ENCODE results near the gene PHF2. TPM values are rescaled to one million over a fixed set of nuclear protein-coding genes. Genes with fewer than 3 reads are reported as not detected.

PHF2 gene
- polyA plus RNA-seq, 2 donors = 11.7 to 17.9 TPM

DNA sequence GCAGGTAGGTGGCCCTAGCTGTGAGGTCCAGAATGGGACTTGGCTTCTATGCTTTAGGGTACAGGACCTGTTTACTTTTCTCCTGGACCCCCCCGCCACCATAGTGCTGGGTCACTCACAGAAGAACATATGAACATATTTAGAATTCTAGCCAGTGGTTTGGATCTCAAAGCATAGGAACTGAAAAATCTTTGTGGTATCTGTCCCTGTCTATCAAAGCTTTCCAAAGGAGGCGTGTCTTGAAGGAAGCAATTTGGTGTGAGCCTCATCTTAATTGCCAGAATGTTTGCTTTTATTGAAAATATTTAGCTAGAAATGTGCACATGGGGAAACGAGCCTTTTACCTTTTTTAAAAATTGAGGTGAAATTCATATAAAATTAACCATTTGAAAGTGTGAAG is 6.2 kb downstream of the PHF2 start:
- Histone ChIP-seq H3K36me3 (ENCODE audit: control insufficient read depth in 2 of 2, insufficient read depth in 2 of 2, low read length in 1 of 2) (peaks cover 0 to under 1% of the 10 kb centered on the region in 2 donors), H3K4me3 (ENCODE audit: low read depth in 1 of 2, low read length in 2 of 2) (no peak overlapping the region), H3K4me1 (ENCODE audit: control insufficient read depth in 2 of 2, insufficient read depth in 2 of 2, low read length in 1 of 2) (peaks cover 24 to 27% of the 10 kb centered on the region in 2 donors), H3K27me3 (ENCODE audit: control insufficient read depth in 1 of 2, insufficient read depth in 2 of 2, low read length in 2 of 2) (no peaks in the 10 kb centered on the region), H3K27ac (ENCODE audit: low read depth in 2 of 2, low read length in 1 of 2) (no peak overlapping the region), H3K9me3 (ENCODE audit: control insufficient read depth in 2 of 2, insufficient read depth in 1 of 2, low read depth in 1 of 2, low read length in 1 of 2) (no peaks in the 10 kb centered on the region)
- WGBS, 2 donors = 63 to 75% methylated on average over 3 of the region's 3 CpGs

DNA sequence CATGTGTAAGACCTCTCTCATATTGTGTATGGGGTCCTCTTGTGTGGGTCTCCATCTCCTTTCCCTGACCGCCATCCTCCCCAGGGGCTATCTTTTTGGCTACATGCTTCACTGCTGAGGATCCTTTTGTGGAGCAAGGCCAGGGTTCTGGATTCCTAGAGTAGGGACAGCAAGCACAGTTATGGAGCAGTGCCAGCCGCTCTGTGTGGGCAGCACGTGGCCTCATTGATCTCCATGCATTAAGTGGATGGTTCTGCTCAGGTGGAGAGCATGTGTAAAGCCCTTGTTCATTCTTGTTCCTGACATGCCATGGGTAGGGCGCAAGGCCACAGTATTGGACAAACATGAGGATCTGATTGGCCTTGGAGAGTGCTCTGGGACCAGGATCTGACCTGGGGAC is 8.9 kb downstream of the PHF2 start:
- 92 to 94% methylated on average over 4 of the region's 4 CpGs for WGBS, 2 donors
- peaks cover 0 to 3% of the 10 kb centered on the region in 2 donors for H3K36me3 ChIP-seq (ENCODE audit: control insufficient read depth in 2 of 2, insufficient read depth in 2 of 2, low read length in 1 of 2)
- H3K4me1 ChIP-seq (ENCODE audit: control insufficient read depth in 2 of 2, insufficient read depth in 2 of 2, low read length in 1 of 2) = peaks cover 17 to 20% of the 10 kb centered on the region in 2 donors
- H3K27me3 ChIP-seq (ENCODE audit: control insufficient read depth in 1 of 2, insufficient read depth in 2 of 2, low read length in 2 of 2) = no peaks in the 10 kb centered on the region
- H3K4me3 ChIP-seq (ENCODE audit: low read depth in 1 of 2, low read length in 2 of 2) = no peak overlapping the region
- no peaks in the 10 kb centered on the region for H3K9me3 ChIP-seq (ENCODE audit: control insufficient read depth in 2 of 2, insufficient read depth in 1 of 2, low read depth in 1 of 2, low read length in 1 of 2)
- H3K27ac ChIP-seq (ENCODE audit: low read depth in 2 of 2, low read length in 1 of 2) = no peak overlapping the region

DNA sequence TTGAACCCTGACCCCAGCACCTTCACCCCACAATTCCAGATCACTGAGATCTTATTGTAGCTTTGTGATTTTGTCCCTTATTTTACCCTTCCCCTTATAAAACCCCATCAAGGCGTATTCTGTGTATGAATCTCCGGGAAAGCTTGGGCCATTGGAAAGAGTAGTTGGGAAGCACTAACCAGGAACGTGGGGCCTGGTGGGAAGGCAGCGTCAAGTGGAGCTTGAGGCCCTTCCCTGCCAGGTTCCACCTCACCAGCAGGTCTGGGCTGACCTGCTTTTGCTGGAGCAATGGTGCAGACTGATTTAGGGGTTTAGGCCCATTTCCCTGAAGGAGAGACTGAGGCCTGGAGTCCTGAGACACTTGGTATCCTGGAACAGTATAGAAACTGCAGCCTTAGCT is 9.3 kb downstream of the PHF2 start:
- peaks cover 16 to 19% of the 10 kb centered on the region in 2 donors for H3K4me1 ChIP-seq (ENCODE audit: control insufficient read depth in 2 of 2, insufficient read depth in 2 of 2, low read length in 1 of 2)
- H3K27me3 ChIP-seq (ENCODE audit: control insufficient read depth in 1 of 2, insufficient read depth in 2 of 2, low read length in 2 of 2) = no peaks in the 10 kb centered on the region
- H3K4me3 ChIP-seq (ENCODE audit: low read depth in 1 of 2, low read length in 2 of 2) = no peak overlapping the region
- WGBS, 2 donors = 98% methylated on average over 4 of the region's 4 CpGs
- H3K27ac ChIP-seq (ENCODE audit: low read depth in 2 of 2, low read length in 1 of 2) = no peak overlapping the region
- no peaks in the 10 kb centered on the region for H3K9me3 ChIP-seq (ENCODE audit: control insufficient read depth in 2 of 2, insufficient read depth in 1 of 2, low read depth in 1 of 2, low read length in 1 of 2)
- peaks cover 0 to 3% of the 10 kb centered on the region in 2 donors for H3K36me3 ChIP-seq (ENCODE audit: control insufficient read depth in 2 of 2, insufficient read depth in 2 of 2, low read length in 1 of 2)

DNA sequence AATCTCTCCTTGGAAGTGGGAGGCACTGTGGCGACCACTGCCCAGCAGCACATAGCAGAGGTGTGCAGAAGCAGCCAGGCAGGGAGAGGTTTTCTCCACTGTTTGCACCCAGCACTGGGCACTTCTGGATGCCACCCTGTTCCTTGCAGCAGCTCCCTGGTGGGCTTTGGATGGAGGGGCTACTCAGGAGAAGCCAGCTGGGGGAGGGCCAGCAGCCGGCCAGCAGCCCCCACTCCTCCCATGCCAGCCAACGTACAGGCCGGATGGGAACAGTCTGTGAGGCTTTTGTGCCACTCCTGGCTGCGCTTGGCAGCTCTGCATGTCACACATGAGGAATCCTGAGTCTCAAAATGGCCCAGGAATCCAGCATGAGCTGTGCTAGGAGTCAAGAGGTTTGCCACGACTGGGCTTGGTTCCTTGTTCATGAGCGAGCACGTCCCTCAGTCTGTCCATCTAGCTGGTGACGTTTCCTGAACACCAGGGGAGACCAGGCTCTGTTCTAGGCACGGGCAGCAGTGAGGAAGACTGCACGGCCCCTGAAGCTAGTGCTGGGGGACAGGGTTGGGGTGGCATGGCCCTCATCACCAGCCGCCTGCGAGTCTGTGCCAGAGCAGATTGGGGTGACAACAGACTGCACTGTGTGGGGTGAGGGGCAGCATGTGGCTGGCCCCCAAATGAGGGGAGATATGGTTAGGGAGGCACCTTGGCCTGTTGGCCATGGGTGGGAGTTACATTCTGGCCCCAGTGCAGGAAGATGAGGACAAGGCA is 10.1 kb downstream of the PHF2 start:
- no peaks in the 10 kb centered on the region for H3K27me3 ChIP-seq (ENCODE audit: control insufficient read depth in 1 of 2, insufficient read depth in 2 of 2, low read length in 2 of 2)
- peaks cover 14% of the 10 kb centered on the region in 2 donors for H3K4me1 ChIP-seq (ENCODE audit: control insufficient read depth in 2 of 2, insufficient read depth in 2 of 2, low read length in 1 of 2)
- peaks cover 0 to 3% of the 10 kb centered on the region in 2 donors for H3K36me3 ChIP-seq (ENCODE audit: control insufficient read depth in 2 of 2, insufficient read depth in 2 of 2, low read length in 1 of 2)
- H3K27ac ChIP-seq (ENCODE audit: low read depth in 2 of 2, low read length in 1 of 2) = no peak overlapping the region
- no peak overlapping the region for H3K4me3 ChIP-seq (ENCODE audit: low read depth in 1 of 2, low read length in 2 of 2)
- WGBS, 2 donors = 87 to 89% methylated on average over 13 of the region's 13 CpGs
- H3K9me3 ChIP-seq (ENCODE audit: control insufficient read depth in 2 of 2, insufficient read depth in 1 of 2, low read depth in 1 of 2, low read length in 1 of 2) = no peaks in the 10 kb centered on the region

DNA sequence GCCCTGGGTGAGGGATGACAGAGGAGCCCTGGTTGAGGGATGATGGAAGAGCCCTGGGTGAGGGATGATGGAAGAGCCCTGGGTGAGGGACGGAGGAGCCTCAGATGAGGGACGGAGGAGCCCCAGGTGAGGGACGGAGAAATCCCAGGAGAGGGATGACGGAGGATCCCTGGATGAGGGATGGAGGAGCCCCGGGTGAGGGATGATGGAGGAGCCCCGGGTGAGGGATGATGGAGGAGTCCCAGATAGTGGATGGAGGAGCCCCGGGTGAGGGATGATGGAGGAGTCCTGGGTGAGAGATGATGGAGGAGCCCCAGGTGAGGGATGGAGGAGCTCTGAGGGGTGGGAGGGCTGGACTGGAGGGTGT is 10.9 kb downstream of the PHF2 start:
- Histone ChIP-seq H3K27me3 (ENCODE audit: control insufficient read depth in 1 of 2, insufficient read depth in 2 of 2, low read length in 2 of 2) (no peaks in the 10 kb centered on the region), H3K4me1 (ENCODE audit: control insufficient read depth in 2 of 2, insufficient read depth in 2 of 2, low read length in 1 of 2) (peaks cover 11 to 14% of the 10 kb centered on the region in 2 donors), H3K4me3 (ENCODE audit: low read depth in 1 of 2, low read length in 2 of 2) (no peak overlapping the region), H3K9me3 (ENCODE audit: control insufficient read depth in 2 of 2, insufficient read depth in 1 of 2, low read depth in 1 of 2, low read length in 1 of 2) (no peaks in the 10 kb centered on the region), H3K27ac (ENCODE audit: low read depth in 2 of 2, low read length in 1 of 2) (no peak overlapping the region), H3K36me3 (ENCODE audit: control insufficient read depth in 2 of 2, insufficient read depth in 2 of 2, low read length in 1 of 2) (peaks cover 0 to 3% of the 10 kb centered on the region in 2 donors)
- WGBS, 2 donors = 93 to 94% methylated on average over 7 of the region's 7 CpGs

DNA sequence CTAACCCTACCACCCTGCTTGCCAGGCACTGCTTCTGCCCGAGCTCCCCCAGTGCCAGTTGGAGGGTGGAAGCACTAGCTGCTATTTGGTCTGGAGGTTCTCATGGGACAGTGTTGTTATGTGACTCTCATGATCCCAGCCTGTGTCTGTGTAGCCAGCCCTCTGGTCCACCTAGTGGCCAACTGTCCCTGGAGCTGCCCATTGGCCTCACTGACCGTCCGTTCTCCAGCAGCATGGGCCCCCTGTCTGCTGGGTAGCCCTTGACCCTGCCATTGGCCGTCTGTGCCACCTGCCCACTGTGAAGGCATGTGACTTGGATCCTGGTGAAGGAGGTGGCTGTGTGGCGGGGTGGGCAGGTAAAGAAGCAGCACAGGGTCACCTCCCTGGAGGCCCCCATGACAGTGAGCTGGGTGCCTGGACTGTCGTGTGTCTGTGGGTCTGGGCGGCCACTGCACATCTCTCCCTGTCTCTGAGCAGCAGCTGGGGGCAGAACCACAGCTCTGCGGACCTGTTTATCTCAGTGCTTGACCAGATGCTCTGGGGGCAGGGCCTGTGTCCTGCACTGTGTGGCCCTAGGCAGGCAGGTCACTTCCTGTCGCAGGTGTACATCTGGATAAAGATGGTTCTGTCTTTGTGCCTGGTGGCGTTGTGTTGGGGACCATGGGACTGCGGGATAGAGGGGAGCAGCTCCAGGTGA is 11.4 kb downstream of the PHF2 start:
- Histone ChIP-seq H3K4me3 (ENCODE audit: low read depth in 1 of 2, low read length in 2 of 2) (no peak overlapping the region), H3K36me3 (ENCODE audit: control insufficient read depth in 2 of 2, insufficient read depth in 2 of 2, low read length in 1 of 2) (peaks cover 0 to 3% of the 10 kb centered on the region in 2 donors), H3K9me3 (ENCODE audit: control insufficient read depth in 2 of 2, insufficient read depth in 1 of 2, low read depth in 1 of 2, low read length in 1 of 2) (no peaks in the 10 kb centered on the region), H3K4me1 (ENCODE audit: control insufficient read depth in 2 of 2, insufficient read depth in 2 of 2, low read length in 1 of 2) (peaks cover 15 to 16% of the 10 kb centered on the region in 2 donors), H3K27me3 (ENCODE audit: control insufficient read depth in 1 of 2, insufficient read depth in 2 of 2, low read length in 2 of 2) (no peaks in the 10 kb centered on the region), H3K27ac (ENCODE audit: low read depth in 2 of 2, low read length in 1 of 2) (no peak overlapping the region)
- WGBS, 2 donors = 92 to 93% methylated on average over 11 of the region's 11 CpGs

DNA sequence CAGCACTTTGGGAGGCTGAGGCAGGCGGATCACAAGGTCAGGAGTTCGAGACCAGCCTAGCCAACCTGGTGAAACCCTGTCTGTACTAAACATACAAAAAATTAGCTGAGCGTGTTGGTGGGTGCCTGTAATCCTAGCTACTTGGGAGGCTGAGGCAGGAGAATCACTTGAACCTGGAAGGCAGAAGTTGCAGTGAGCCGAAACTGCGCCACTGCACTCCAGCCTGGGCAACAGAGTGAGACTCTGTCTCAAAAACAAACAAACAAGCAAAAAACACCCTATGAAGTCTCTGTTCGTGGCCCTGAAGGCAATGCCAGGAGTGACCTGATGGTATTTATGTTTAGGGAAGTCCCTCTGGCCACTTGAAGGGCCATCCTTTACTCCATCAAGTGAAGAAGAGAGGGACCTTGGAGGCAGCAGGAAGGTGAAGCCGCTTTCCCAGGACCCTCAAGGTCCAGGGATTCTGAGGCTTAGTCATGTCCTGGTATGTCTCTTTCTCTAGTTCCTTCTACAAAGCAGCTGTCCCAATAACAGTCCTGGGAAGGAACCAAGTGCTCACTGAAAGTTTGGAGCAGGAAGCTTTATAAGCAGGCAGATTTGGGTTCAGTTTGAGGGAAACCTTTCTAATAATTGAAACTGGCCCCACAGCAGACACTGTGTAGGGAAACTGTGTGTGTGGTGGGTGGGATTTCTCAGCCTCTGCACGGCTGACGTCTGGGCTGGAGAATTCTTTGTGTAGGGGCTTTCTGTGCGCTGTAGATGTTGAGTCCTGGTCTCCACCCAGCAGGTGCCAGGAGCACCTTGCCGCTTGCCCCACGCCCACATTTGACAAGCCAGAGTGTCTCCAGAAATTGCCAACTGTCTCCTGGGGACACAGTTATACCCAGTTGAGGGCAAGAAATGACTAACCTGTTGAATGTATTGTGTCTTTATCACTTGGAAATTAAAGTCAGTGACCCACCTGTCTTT is 12.5 kb downstream of the PHF2 start:
- peaks cover 16 to 17% of the 10 kb centered on the region in 2 donors for H3K4me1 ChIP-seq (ENCODE audit: control insufficient read depth in 2 of 2, insufficient read depth in 2 of 2, low read length in 1 of 2)
- H3K27ac ChIP-seq (ENCODE audit: low read depth in 2 of 2, low read length in 1 of 2) = no peak overlapping the region
- H3K4me3 ChIP-seq (ENCODE audit: low read depth in 1 of 2, low read length in 2 of 2) = no peak overlapping the region
- peaks cover 0 to 3% of the 10 kb centered on the region in 2 donors for H3K36me3 ChIP-seq (ENCODE audit: control insufficient read depth in 2 of 2, insufficient read depth in 2 of 2, low read length in 1 of 2)
- no peaks in the 10 kb centered on the region for H3K9me3 ChIP-seq (ENCODE audit: control insufficient read depth in 2 of 2, insufficient read depth in 1 of 2, low read depth in 1 of 2, low read length in 1 of 2)
- no peaks in the 10 kb centered on the region for H3K27me3 ChIP-seq (ENCODE audit: control insufficient read depth in 1 of 2, insufficient read depth in 2 of 2, low read length in 2 of 2)
- WGBS, 2 donors = 81 to 88% methylated on average over 12 of the region's 12 CpGs

DNA sequence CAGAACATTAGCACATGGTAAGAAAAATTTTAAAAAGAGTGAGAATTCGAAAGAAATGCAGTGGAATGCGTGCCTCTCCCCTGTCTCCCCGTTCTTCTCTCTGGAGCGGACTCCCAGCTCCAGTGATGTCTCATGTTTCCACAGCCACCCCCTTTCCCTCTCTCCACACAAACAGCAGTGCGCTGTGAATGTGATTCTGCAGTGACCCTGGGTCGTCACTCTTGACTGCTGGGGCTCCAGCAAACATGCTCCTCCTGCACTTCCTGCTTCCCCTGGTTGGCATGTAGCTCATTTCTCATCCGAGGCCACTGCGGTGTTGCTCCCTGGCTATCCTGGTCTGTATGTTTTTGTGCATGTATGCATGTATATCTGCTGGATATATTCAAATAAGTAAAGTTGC is 13.3 kb downstream of the PHF2 start:
- Histone ChIP-seq H3K27ac (ENCODE audit: low read depth in 2 of 2, low read length in 1 of 2) (no peak overlapping the region), H3K27me3 (ENCODE audit: control insufficient read depth in 1 of 2, insufficient read depth in 2 of 2, low read length in 2 of 2) (no peaks in the 10 kb centered on the region), H3K4me3 (ENCODE audit: low read depth in 1 of 2, low read length in 2 of 2) (no peak overlapping the region), H3K9me3 (ENCODE audit: control insufficient read depth in 2 of 2, insufficient read depth in 1 of 2, low read depth in 1 of 2, low read length in 1 of 2) (no peaks in the 10 kb centered on the region), H3K36me3 (ENCODE audit: control insufficient read depth in 2 of 2, insufficient read depth in 2 of 2, low read length in 1 of 2) (peaks cover 0 to 5% of the 10 kb centered on the region in 2 donors), H3K4me1 (ENCODE audit: control insufficient read depth in 2 of 2, insufficient read depth in 2 of 2, low read length in 1 of 2) (peaks cover 22 to 23% of the 10 kb centered on the region in 2 donors)
- WGBS, 2 donors = 52% methylated on average over 8 of the region's 8 CpGs

DNA sequence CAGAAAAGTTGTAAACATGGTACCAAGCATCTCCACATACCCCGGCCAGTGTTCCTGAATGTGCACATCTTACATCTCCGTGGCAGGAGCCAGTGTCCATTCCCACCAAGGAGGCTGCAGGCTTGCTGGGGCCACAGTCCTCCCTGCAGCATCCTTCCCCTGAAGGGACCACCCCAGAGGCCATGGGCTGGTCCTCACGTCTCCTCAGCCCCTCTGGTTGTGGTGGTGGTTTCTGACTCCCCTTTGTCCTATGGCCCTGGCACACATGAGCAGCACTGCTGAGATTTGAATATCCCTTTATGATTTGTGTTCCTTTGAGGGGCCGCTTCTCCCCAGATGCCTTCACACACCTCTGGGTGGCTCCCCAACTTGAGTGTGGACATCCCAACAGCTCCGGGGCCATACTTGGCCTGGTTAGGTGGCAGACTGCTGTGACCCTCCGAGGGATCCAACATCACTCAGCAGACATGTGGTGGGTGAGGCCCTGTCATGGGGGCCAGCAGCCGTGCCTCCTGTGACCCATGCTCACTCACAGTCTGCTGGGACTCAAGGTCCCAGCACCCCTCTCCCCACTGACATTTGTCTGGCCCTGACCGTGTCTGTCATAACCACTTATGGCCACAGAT is 14.3 kb downstream of the PHF2 start:
- Histone ChIP-seq H3K27ac (ENCODE audit: low read depth in 2 of 2, low read length in 1 of 2) (no peak overlapping the region), H3K4me3 (ENCODE audit: low read depth in 1 of 2, low read length in 2 of 2) (no peak overlapping the region), H3K36me3 (ENCODE audit: control insufficient read depth in 2 of 2, insufficient read depth in 2 of 2, low read length in 1 of 2) (peaks cover 0 to 5% of the 10 kb centered on the region in 2 donors), H3K4me1 (ENCODE audit: control insufficient read depth in 2 of 2, insufficient read depth in 2 of 2, low read length in 1 of 2) (peaks cover 22 to 23% of the 10 kb centered on the region in 2 donors), H3K27me3 (ENCODE audit: control insufficient read depth in 1 of 2, insufficient read depth in 2 of 2, low read length in 2 of 2) (no peaks in the 10 kb centered on the region), H3K9me3 (ENCODE audit: control insufficient read depth in 2 of 2, insufficient read depth in 1 of 2, low read depth in 1 of 2, low read length in 1 of 2) (no peaks in the 10 kb centered on the region)
- WGBS, 2 donors = 79 to 83% methylated on average over 8 of the region's 8 CpGs
